Loucy (cell line): Measurements from ENCODE around the gene MMRN2.
"Not testable (repeated sequence)": the region's sequence is repeated elsewhere in the genome, so short reads cannot be mapped to it uniquely, and the experiment has no call there.

Experiments
- EZH2phosphoT487 ChIP-seq: fragments of 200-600 bp; IDR thresholded peaks from 2 replicates; pipeline ENCODE4 v1.6.1; 2018; ENCODE audit warnings: antibody characterized with exemption, mild to moderate bottlenecking, moderate library complexity, borderline replicate concordance
- TF ChIP-seq, protein P1 (sequence below): fragments of 200-600 bp; sonication (generic); conservative IDR thresholded peaks from 2 replicates; pipeline ENCODE4 v1.5.1; 2014; ENCODE audit warnings: mild to moderate bottlenecking, antibody characterized with exemption, low read length

DNA sequence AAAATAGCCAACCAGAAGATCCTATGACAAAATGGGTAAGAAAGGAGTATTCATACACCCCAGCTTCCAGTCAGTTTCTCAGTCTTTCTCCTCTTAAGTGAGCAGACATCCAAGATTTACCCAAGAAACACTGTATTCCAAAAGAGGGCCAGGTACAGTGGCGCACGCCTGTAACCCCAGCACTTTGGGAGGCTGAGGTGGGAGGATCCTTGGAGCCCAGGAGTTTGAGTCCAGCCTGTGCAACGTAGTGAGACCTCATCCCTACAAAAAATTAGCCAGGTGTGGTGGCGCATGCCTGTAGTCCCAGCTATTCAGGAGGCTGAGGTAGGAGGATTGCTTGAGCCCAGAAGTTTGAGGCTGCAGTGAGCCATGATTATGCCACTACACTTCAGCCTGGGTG is 9.6 kb downstream of the MMRN2 start:
- TF ChIP-seq, protein P1, sequence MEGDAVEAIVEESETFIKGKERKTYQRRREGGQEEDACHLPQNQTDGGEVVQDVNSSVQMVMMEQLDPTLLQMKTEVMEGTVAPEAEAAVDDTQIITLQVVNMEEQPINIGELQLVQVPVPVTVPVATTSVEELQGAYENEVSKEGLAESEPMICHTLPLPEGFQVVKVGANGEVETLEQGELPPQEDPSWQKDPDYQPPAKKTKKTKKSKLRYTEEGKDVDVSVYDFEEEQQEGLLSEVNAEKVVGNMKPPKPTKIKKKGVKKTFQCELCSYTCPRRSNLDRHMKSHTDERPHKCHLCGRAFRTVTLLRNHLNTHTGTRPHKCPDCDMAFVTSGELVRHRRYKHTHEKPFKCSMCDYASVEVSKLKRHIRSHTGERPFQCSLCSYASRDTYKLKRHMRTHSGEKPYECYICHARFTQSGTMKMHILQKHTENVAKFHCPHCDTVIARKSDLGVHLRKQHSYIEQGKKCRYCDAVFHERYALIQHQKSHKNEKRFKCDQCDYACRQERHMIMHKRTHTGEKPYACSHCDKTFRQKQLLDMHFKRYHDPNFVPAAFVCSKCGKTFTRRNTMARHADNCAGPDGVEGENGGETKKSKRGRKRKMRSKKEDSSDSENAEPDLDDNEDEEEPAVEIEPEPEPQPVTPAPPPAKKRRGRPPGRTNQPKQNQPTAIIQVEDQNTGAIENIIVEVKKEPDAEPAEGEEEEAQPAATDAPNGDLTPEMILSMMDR, result not testable (repeated sequence)
- TF ChIP-seq EZH2phosphoT487, result not testable (repeated sequence)
